HG02678 (cell line): Measurements from ENCODE around the gene AGT.

ENCODE experiments used
- ATAC-seq: cut with Tn5 transposase; IDR thresholded peaks from one replicate; pipeline ENCODE4 v1.9.1; 2021; ENCODE audit warnings: mild to moderate bottlenecking, moderate library complexity; ENCODE audit not compliant: unreplicated experiment

AGT gene

GRCh38 chr1:230713915-230714764, at the start of gene AGT:
Gene AGT (minus strand): TSS chr1:230714122. CDS start chr1:230710823, 3,299 bp downstream.
- no peak for ATAC-seq

DNA sequence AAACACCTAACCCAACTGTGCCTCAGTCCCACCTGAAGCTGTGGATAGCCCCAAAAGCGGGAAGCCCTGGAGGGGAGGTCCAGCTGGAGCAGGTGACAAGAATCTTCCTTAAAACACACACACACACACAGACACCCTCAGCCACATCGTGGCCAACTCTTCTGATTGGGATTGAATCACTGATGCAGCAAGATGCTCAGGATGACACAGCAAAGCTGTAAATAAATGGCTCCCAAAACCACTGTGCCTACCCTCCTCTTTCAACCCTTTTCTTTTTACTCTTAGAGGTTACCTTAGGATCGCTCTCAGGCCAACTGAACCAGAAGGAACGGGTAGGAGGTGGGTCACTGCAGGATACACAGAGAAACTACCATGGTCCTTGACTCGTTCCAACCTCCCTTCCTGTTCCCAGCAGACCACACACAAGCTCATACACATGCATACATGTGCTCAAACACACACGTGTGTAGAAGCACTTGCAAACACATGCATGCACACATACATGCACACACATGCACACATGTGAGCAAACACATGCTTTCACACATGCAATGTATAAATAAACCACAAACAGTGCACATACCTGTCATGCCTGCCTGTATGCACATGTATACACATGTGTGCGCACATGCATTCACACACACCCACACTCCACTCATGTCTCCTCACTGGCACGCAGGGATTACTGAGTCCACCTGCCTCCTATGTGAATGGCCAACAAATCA, 47.7 kb upstream of the AGT start:
- ATAC-seq, result no peak

GRCh38 chr1:230760360-230760827, 46.5 kb upstream of the AGT start:
- no peak for ATAC-seq

- ATAC-seq, result no peak
These were observed 45.6 kb upstream of the AGT start for GRCh38 chr1:230759369-230760065.

DNA sequence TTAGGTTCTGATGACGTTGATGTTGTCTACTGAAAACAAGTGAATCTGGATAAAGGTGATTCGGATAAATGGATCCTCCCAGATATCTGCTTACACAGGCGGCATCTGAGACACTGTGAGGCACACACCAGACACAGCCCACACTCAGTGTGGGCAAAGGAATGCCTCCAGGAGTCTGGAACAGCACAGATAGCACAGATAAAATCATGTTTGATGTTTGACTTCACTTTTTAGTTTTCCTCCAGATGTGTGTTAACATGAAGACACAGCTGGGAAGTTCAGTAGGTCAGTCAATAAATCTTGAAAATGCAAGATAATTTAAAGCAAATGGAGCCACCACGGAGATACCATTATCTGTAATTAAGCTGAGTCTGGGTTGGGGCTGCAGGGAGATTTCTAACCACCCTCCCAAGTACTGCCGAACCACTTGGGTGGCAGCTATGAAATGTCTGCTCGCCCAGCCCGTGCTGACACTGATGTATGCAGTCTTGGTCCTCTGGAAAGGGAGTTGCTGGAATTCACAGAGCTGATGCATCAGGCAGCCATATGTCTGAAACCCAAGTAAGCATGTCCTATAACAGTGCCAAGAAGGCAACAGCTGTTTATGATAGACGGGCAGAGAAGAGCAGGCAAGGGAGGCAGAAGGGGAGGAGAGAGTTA, 44.9 kb upstream of the AGT start:
- ATAC-seq, result no peak

GRCh38 chr1:230757856-230758708, 44.2 kb upstream of the AGT start:
- no peak for ATAC-seq

GRCh38 chr1:230754796-230755195, 40.9 kb upstream of the AGT start:
- no peak for ATAC-seq

GRCh38 chr1:230753586-230754251, 39.8 kb upstream of the AGT start:
- ATAC-seq, result peak; percentile 46

GRCh38 chr1:230753191-230753585, 39.3 kb upstream of the AGT start:
- no peak for ATAC-seq

GRCh38 chr1:230752407-230752806, 38.5 kb upstream of the AGT start:
- no peak for ATAC-seq

- no peak for ATAC-seq
These were observed 37.2 kb upstream of the AGT start for GRCh38 chr1:230750986-230751625.

DNA sequence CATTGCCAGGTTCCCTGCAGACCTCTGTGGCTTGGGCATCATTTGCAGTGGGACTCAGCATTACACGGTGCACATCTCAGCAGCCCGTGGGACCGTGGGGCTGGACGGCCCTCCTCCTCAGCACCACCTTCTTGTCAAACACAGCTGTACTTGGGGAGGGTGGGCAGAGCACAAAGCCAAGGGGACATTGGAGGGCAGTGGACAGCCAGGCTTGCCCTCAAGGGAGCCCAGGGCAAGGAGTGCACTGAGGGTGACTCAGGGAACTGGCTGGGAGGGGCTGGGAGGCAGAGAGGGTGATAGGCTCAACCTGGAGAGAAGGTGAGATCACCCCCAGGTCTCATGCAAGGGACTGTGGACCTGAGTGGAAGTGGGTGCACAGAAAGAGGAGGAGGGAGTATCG, 36.7 kb upstream of the AGT start:
- no peak for ATAC-seq

DNA sequence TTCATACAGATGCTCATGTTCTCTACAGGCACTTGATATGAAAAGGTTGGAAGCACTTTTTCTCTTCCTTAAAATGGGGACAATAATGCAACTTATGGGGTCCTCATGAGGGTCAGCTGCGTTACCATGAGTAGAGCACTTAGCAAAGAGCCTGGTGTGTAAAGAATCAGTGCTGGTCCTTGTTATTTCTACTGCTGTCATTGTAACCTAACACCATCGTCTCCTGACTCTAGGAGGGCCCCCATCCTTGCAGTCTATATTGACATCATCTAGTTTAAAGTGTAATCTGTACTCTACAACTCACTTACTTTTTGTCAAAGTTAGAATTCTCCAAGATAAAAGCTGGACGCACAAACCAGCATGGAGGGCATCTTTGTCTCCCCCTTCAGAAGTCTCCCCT, 35.7 kb upstream of the AGT start:
- no peak for ATAC-seq

- ATAC-seq, result no peak
These were observed 35.2 kb upstream of the AGT start for GRCh38 chr1:230749150-230749549.

GRCh38 chr1:230747890-230748800, 34.2 kb upstream of the AGT start:
- ATAC-seq, result no peak

- ATAC-seq, result no peak
These were observed 33.3 kb upstream of the AGT start, which contains the start of gene CAPN9 for GRCh38 chr1:230747127-230747730. Gene CAPN9 (plus strand): TSS chr1:230747388. CDS start chr1:230747497, 109 bp downstream.

- ATAC-seq, result no peak
These were observed 32.7 kb upstream of the AGT start for GRCh38 chr1:230746617-230747016.
